ENCODE results near the gene PPP1R1A.

The PPP1R1A gene

DNA sequence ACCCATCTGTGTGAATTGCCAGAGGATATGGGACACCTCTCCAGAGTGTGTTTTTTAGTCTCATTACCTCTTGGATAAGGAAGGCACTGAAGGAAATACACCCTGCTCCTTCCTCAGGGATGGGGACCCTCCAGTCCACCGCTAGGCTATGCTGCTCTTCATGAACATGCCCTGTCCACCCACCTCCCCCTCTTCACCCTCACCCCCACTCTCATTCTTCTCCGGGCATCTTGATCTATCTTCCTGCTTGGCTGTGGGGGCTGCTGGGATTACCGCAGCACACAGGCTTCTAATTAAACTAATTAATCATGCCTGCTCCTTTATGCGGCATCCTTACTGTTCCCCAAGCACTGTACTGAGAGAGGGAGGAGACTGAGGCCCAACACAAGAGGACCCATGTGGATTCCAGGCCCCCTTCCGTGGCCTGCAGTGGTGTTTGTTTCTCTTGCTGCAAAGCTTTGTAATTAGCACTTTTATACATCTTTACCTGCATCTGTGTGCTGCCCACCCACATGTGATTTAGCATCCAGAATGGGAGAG, 46.6 kb downstream of the PPP1R1A start:
- Histone ChIP-seq H3K36me3 (ENCODE audit: insufficient read depth, low read length) (peaks cover 88% of the 10 kb centered on the region), H3K79me2 (ENCODE audit: insufficient read depth, low read length) (no peaks in the 10 kb centered on the region), H2AFZ (ENCODE audit: low read length) (no peak overlapping the region), H3K4me2 (ENCODE audit: low read depth, low read length, poor library complexity, severe bottlenecking) (no peak overlapping the region), H3K4me3 (ENCODE audit: low read length, poor library complexity, severe bottlenecking) (no peak overlapping the region), H3K9me2 (replicated peaks; ENCODE audit: low read depth, low read length) (no peaks in the 10 kb centered on the region), H3K9me3 (ENCODE audit: insufficient read depth, low read depth, low read length) (no peaks in the 10 kb centered on the region), H3F3A (ENCODE audit: low read depth) (no peaks in the 10 kb centered on the region), H3K9ac (ENCODE audit: low read depth, low read length, poor library complexity, severe bottlenecking) (no peak overlapping the region), H4K20me1 (ENCODE audit: insufficient read depth, low read length, poor library complexity, severe bottlenecking) (no peaks in the 10 kb centered on the region), H3K27me3 (ENCODE audit: insufficient read depth, low read length, poor library complexity, severe bottlenecking) (no peaks in the 10 kb centered on the region), H3K4me1 (ENCODE audit: insufficient read depth, low read length, poor library complexity, severe bottlenecking) (no peaks in the 10 kb centered on the region)
- TF ChIP-seq EZH2phosphoT487 (IDR thresholded peaks at IDR 0.05; ENCODE audit: borderline replicate concordance) = no peak

DNA sequence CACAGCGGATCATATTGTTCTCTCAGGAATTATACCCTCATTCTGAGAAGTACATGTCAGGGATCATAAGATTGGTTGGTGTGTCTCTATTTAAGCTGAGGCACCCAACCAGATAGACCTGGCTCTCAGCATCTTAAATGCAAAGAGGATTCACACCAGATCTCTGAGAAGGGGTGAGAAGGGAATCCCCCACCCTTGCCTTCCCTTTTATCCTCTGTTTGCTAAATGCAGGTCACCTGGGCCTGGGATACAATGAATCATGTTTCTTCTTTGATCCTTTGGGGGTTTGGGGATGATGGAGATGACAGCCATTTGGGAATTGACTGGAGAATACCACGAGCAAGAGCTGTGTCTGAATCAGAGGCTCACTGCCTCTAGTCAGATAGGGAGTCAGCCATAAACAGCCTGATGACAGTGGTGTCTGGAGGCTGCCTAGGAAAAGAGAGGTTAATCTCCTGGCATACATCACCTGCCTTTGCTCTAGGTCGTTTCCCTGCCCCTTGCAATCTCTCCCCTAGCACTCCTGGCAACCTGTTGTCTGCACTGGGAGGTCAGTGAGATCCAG, 50.2 kb downstream of the PPP1R1A start:
- H3K9me3 ChIP-seq (ENCODE audit: insufficient read depth, low read depth, low read length) = no peaks in the 10 kb centered on the region
- no peak overlapping the region for H3K4me3 ChIP-seq (ENCODE audit: low read length, poor library complexity, severe bottlenecking)
- H3F3A ChIP-seq (ENCODE audit: low read depth) = no peaks in the 10 kb centered on the region
- no peak for TF ChIP-seq EZH2phosphoT487 (IDR thresholded peaks at IDR 0.05; ENCODE audit: borderline replicate concordance)
- TF ChIP-seq, protein P1, sequence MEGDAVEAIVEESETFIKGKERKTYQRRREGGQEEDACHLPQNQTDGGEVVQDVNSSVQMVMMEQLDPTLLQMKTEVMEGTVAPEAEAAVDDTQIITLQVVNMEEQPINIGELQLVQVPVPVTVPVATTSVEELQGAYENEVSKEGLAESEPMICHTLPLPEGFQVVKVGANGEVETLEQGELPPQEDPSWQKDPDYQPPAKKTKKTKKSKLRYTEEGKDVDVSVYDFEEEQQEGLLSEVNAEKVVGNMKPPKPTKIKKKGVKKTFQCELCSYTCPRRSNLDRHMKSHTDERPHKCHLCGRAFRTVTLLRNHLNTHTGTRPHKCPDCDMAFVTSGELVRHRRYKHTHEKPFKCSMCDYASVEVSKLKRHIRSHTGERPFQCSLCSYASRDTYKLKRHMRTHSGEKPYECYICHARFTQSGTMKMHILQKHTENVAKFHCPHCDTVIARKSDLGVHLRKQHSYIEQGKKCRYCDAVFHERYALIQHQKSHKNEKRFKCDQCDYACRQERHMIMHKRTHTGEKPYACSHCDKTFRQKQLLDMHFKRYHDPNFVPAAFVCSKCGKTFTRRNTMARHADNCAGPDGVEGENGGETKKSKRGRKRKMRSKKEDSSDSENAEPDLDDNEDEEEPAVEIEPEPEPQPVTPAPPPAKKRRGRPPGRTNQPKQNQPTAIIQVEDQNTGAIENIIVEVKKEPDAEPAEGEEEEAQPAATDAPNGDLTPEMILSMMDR (conservative IDR thresholded peaks at IDR 0.05; ENCODE audit: low read length) = no peak
- H2AFZ ChIP-seq (ENCODE audit: low read length) = no peak overlapping the region
- H3K27me3 ChIP-seq (ENCODE audit: insufficient read depth, low read length, poor library complexity, severe bottlenecking) = no peaks in the 10 kb centered on the region
- no peak overlapping the region for H3K4me2 ChIP-seq (ENCODE audit: low read depth, low read length, poor library complexity, severe bottlenecking)
- H3K9ac ChIP-seq (ENCODE audit: low read depth, low read length, poor library complexity, severe bottlenecking) = no peak overlapping the region
- no peaks in the 10 kb centered on the region for H3K9me2 ChIP-seq (replicated peaks; ENCODE audit: low read depth, low read length)
- H3K36me3 ChIP-seq (ENCODE audit: insufficient read depth, low read length) = peaks cover 100% of the 10 kb centered on the region
- H3K79me2 ChIP-seq (ENCODE audit: insufficient read depth, low read length) = no peaks in the 10 kb centered on the region
- H3K4me1 ChIP-seq (ENCODE audit: insufficient read depth, low read length, poor library complexity, severe bottlenecking) = no peaks in the 10 kb centered on the region
- no peaks in the 10 kb centered on the region for H4K20me1 ChIP-seq (ENCODE audit: insufficient read depth, low read length, poor library complexity, severe bottlenecking)

DNA sequence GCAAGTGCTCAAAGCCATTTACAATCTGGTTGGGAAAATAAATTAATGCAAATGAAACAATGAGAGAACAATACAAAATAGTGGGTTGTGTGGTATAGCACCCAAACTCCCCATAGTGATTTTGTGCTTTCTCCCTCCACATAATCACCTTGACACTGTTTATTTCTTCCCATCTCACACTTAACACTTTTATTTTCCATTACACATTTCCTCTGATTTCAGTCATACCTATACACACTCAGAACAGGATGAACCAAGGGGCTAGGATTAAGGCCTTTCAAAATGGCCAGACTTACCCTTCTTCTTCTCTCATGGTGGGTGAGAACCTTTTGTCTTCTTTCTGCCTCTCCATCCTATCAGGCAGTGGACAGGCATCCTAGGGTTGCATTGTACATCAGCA, 53.0 kb downstream of the PPP1R1A start:
- Histone ChIP-seq H3K9me2 (replicated peaks; ENCODE audit: low read depth, low read length) (no peaks in the 10 kb centered on the region), H3K4me2 (ENCODE audit: low read depth, low read length, poor library complexity, severe bottlenecking) (no peak overlapping the region), H3K4me1 (ENCODE audit: insufficient read depth, low read length, poor library complexity, severe bottlenecking) (no peaks in the 10 kb centered on the region), H3K4me3 (ENCODE audit: low read length, poor library complexity, severe bottlenecking) (no peak overlapping the region), H3F3A (ENCODE audit: low read depth) (no peaks in the 10 kb centered on the region), H3K9ac (ENCODE audit: low read depth, low read length, poor library complexity, severe bottlenecking) (no peak overlapping the region), H4K20me1 (ENCODE audit: insufficient read depth, low read length, poor library complexity, severe bottlenecking) (no peaks in the 10 kb centered on the region), H3K79me2 (ENCODE audit: insufficient read depth, low read length) (no peaks in the 10 kb centered on the region), H3K9me3 (ENCODE audit: insufficient read depth, low read depth, low read length) (no peaks in the 10 kb centered on the region), H3K36me3 (ENCODE audit: insufficient read depth, low read length) (peaks cover 100% of the 10 kb centered on the region), H2AFZ (ENCODE audit: low read length) (no peak overlapping the region), H3K27me3 (ENCODE audit: insufficient read depth, low read length, poor library complexity, severe bottlenecking) (no peaks in the 10 kb centered on the region)
- TF ChIP-seq, protein P1 (conservative IDR thresholded peaks at IDR 0.05; ENCODE audit: low read length) = no peak
- no peak for TF ChIP-seq EZH2phosphoT487 (IDR thresholded peaks at IDR 0.05; ENCODE audit: borderline replicate concordance)

DNA sequence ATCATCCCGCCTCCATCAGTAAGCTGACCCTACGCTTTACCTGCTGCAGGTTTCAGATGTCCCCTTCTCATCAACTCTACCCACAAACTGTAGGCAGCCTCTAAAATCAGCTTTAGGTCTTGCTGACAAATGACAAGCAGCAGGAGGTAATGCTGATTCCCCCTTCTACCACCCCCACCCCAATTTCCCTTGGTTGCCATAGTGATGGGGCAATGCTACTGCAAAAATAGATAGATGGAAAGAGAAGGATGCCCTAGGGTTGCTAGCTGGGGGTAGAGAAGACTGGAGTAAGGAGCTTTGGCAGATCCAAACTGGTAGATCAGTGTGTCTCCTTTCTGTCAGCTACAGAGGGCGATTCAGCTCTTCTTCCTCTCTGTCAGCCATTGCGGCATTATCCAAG, 58.9 kb downstream of the PPP1R1A start:
- TF ChIP-seq, protein P1 (conservative IDR thresholded peaks at IDR 0.05; ENCODE audit: low read length) = no peak
- TF ChIP-seq EZH2phosphoT487 (IDR thresholded peaks at IDR 0.05; ENCODE audit: borderline replicate concordance) = no peak
- Histone ChIP-seq H3K9me3 (ENCODE audit: insufficient read depth, low read depth, low read length) (no peaks in the 10 kb centered on the region), H3K9me2 (replicated peaks; ENCODE audit: low read depth, low read length) (no peaks in the 10 kb centered on the region), H3K4me3 (ENCODE audit: low read length, poor library complexity, severe bottlenecking) (no peak overlapping the region), H3K4me1 (ENCODE audit: insufficient read depth, low read length, poor library complexity, severe bottlenecking) (no peaks in the 10 kb centered on the region), H3K79me2 (ENCODE audit: insufficient read depth, low read length) (no peaks in the 10 kb centered on the region), H3F3A (ENCODE audit: low read depth) (no peaks in the 10 kb centered on the region), H4K20me1 (ENCODE audit: insufficient read depth, low read length, poor library complexity, severe bottlenecking) (no peaks in the 10 kb centered on the region), H2AFZ (ENCODE audit: low read length) (no peak overlapping the region), H3K4me2 (ENCODE audit: low read depth, low read length, poor library complexity, severe bottlenecking) (no peak overlapping the region), H3K9ac (ENCODE audit: low read depth, low read length, poor library complexity, severe bottlenecking) (no peak overlapping the region), H3K36me3 (ENCODE audit: insufficient read depth, low read length) (peaks cover 98% of the 10 kb centered on the region), H3K27me3 (ENCODE audit: insufficient read depth, low read length, poor library complexity, severe bottlenecking) (no peaks in the 10 kb centered on the region)
